D721Med (cell line): ENCODE data around the gene C19orf67.

Experiments used
- DNase-seq: peaks from one replicate; pipeline ENCODE4 v3.0.0; 2011; ENCODE audit warnings: low spot score; ENCODE audit not compliant: insufficient read length
- FAIRE-seq: peaks from 2 replicates; lab custom pipeline; 2011; peaks lifted over from hg19 to GRCh38; lab: Jason Lieb, UNC
- CTCF ChIP-seq: IDR thresholded peaks from 2 replicates; pipeline ENCODE4 v1.5.1; 2012; ENCODE audit warnings: mild to moderate bottlenecking, control low read depth; ENCODE audit not compliant: insufficient read depth; ENCODE audit errors: missing control alignments

The C19orf67 gene

DNA sequence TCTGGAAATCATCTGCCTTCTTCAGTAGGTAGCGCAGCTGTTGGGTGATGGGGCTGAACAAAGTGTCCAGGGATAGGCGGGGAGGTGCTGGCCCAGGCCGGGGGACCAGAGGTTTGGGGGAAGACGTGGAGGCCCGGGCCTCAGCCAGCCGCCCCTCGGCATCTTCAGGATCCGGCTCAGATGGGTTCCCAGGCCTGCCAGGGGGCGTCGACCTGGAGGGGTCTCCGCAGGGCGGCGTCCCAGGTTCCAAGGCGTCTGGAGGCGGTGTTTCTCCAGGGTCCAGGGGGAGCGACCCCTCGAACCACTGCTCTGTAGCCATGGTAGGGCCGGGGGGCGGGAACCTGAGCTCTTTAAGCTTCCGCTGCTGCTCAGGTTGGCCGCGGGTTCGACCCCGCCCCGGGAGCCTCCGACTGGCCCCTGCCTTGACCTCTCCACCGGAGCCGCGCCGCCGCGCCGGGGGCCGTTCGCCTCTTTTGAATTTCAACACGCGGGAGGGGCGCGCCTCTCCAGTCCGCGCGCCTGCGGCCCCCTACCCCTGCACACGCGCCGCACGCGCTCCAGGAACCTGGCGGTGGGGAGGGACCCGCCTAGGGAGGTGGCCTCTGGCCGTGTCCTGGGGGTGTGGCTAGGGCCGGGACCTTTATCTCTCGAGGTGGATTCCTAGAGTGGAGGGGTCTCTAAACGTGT, at the start of gene C19orf67:
Gene C19orf67 (minus strand): TSS at position 475 of the 687 bp plus-strand sequence. CDS start 156 bp downstream, at position 319.
- no peak for TF ChIP-seq CTCF
- FAIRE-seq (no peak), DNase-seq (no peak)

DNA sequence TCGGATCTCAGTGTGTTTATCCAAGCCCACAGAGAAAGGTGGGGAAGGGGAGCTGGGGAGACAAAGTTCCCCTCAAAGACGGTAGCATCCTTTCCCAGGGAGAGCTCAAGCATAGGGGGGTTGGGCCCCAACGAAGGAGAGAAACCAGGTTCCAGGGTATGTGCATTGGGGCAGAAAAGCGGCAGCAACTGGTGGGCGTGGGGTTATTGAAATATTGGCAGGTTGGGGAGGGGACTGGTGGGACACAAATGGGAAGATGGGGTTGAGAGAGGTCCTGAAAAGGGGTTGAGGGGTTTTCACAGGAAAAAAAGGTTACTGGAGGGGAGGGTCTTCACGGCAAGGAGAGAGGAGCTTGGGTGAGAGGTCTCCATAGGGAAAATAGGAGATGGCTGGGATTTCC, 49.8 kb upstream of the C19orf67 start:
- no peak for TF ChIP-seq CTCF
- FAIRE-seq = no peak
- no peak for DNase-seq

GRCh38 chr19:14127929-14128509, 42.4 kb upstream of the C19orf67 start:
- no peak for DNase-seq
- FAIRE-seq = no peak

DNA sequence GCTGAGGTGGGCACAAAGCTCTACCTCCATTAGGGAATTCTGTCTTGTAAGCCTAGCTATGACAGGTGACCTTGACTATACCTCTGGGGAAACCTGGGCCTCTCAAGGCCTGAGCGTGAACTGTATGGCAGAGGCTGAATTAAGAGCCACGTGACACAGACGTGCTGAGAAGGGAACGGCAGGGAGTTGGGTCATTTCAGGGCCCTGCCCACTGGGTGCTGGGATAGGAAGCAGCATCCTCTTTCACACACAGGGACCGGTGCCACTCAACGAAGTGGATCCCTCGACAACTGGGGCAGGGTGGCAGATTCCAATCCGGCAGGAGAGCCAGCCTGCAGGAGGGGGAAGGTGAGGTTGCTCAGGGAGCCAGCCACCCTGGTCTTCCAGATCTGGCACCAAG, 41.6 kb upstream of the C19orf67 start:
- FAIRE-seq = no peak
- TF ChIP-seq CTCF = no peak
- DNase-seq = no peak

More at GRCh38 chr19:14127929-14128509, 42.4 kb upstream of the C19orf67 start:
- TF ChIP-seq CTCF = no peak

- FAIRE-seq (no peak), DNase-seq (no peak)
- no peak for TF ChIP-seq CTCF
Observed at GRCh38 chr19:14122924-14123323, 37.3 kb upstream of the C19orf67 start.

GRCh38 chr19:14120497-14120780, 34.9 kb upstream of the C19orf67 start:
- DNase-seq (no peak), FAIRE-seq (no peak)
- no peak for TF ChIP-seq CTCF
